A549 treated with AZD9567 at 1 μM for 4 hours (cell line): ENCODE results near the gene MAFG. TPM values are rescaled to one million over a fixed set of nuclear protein-coding genes. Genes with fewer than 3 reads are reported as not detected.

ENCODE experiments used
- total RNA-seq: library from RNA; stranded (reverse); fragments of 200-300 nt; extraction: Qiagen RNA extraction; gene quantifications from 5 replicates; pipeline ENCODE4 v1.2.3, GENCODE V29; 2022; ENCODE audit not compliant: insufficient read depth

The MAFG gene
- total RNA-seq = 22.5 to 38.3 TPM (median 33.1 TPM) in 5 replicates

GRCh38 chr17:81927653-81928543 is at the start of gene MAFG:
MAFG (minus strand) TSS chr17:81927735; CDS start chr17:81923185, 4,550 bp downstream.

DNA sequence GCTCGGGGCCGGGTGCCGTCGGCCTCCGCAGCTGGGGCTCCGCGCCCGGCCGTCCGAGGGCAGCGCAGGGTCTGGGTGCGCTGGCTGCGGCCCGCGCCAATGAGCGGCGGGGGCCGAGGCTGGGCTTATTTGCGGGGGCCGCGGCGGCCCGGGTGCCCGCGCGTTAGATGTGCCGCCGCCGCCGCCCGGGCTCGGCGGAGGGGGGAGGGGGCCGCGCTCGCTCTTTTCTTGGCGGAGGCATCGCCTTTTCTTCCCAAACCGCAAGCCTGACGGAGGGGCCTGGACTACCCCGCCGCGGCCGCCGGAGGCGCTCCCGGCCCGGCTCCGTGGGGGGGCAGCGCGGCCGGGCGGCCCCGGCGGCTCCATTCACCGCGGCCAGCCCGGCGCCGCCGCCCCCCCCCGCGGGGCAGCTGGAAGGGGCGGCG is 33.6 kb upstream of the MAFG start, which contains the start of gene NOTUM:
Gene NOTUM (minus strand): TSS at position 101 of the 425 bp plus-strand sequence. CDS start 278 bp downstream, outside the sequence.

DNA sequence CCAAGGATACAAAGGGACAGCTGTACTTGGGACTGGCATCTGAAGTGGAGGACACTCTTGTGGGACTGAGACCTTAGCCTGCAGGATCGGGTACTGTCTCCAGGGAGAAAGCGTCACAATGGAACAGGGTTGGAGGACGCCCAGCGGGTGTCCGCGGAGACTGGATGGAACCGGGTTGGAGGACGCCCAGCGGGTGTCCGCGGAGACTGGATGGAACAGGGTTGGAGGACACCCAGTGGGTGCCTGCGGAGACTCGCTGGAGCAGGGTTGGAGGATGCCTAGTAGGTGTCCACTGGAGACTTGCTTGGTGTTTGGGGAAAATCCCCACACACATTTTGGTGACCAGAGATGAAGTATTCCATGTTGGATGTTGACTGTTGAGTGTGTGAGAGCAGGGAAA is 19.7 kb upstream of the MAFG start, which contains the start of gene MYADML2:
Gene MYADML2 (minus strand): TSS at position 45 of the 400 bp plus-strand sequence. CDS start 5,492 bp downstream, outside the sequence.

DNA sequence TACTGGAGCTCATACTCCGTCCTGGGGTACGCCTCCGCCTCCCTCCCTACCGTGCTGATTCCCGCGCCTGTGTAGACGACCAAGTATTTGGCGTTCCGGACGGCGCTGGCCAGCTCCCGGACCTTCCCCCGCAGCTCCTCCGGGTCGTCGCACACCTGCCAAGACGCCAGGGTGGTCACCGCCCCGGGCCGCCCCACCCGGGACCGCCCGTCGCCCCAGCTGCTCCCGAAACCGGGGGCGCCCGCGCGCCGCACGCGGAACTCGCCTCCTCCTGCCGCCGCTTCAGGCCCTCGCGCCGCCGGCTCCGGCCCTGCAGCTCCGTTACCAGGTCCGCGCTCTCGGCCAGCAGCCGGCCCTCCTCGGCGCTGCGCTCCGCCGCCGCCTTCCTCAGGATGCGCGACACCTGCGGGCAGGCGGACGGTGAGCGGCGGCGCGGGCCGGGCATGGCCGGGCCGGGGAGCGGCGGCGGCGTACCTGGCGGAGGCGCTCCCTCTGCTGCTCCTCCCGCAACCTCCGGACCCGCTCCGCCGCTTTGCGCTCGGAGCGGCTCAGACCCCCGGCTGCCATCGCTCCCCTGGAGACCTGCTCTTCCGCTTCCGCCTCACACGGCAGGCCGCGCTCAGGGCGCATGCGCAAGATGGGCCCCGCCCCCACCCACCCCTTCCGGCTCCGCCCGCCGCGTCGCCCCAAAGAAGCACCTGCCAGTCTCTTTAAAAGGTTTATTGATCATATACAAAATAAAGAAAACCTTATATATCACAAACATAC is 9.8 kb downstream of the MAFG start, which contains the start of gene SIRT7:
Gene SIRT7 (minus strand): TSS at position 612 of the 768 bp plus-strand sequence. CDS start 45 bp downstream, at position 567.

DNA sequence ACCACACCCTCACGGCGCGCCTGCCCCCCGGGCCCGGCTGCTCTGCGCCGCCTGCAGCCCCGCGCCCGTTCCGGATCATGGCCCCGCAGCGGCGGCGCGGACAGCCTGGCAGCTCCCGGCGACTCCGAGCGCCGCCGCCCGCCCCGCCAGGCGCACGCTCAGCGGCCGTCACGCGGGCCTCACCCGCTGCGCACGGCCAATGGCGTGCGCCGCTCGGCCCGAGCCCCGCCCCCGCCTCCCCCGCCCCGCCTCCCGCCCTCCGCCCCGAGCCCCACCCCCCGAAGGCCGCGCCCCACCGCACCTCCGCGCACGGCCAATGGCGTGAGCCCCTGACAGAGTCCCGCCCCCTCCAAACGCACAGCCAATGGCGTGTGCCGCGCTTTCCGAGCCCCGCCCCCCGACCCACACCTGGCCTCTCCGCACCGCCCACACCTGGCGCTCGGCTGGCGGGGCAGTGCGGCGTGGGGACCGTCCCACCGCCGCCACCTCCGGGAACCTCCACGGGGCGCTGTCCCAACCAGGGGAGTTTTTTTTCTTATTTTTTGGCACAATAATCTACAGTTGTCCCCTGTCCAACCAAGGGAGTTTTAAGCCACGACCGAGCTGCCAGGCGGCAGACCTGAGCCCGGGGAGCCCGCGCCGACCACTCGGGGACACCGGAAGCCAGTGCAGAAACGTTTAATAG is 16.1 kb downstream of the MAFG start, which contains the start of gene PCYT2:
Gene PCYT2 (minus strand): TSS at position 123 of the 685 bp plus-strand sequence. CDS start 44 bp downstream, at position 79.

GRCh38 chr17:81902023-81902652 is 25.4 kb downstream of the MAFG start, which contains the start of gene NPB:
NPB (plus strand) TSS chr17:81902238; CDS start chr17:81902278, 40 bp downstream.

GRCh38 chr17:81870981-81871386 is 56.6 kb downstream of the MAFG start, which contains the start of gene ARHGDIA:
ARHGDIA (minus strand) TSS chr17:81871337; CDS start chr17:81869930, 1,407 bp downstream.

Other genes starting within 250 kb of the MAFG start
- 42.6 to 53.2 TPM (median 50.4 TPM) in 5 replicates for gene ARL16, start 243.9 kb downstream of the MAFG start, total RNA-seq
- gene HGS, start 243.7 kb downstream of the MAFG start, total RNA-seq = 127 to 213 TPM (median 208 TPM) in 5 replicates
- gene MRPL12, start 224.4 kb downstream of the MAFG start, total RNA-seq = 183 to 322 TPM (median 292 TPM) in 5 replicates
- 41.8 to 47.4 TPM (median 45.7 TPM) in 5 replicates for gene SLC25A10, start 215.5 kb downstream of the MAFG start, total RNA-seq
- 0.23 to 0.34 TPM (median 0.27 TPM) in 4 of 5 replicates, not detected in the other for gene GCGR, start 123.6 kb downstream of the MAFG start, total RNA-seq
- 94.0 to 106 TPM (median 105 TPM) in 5 replicates for gene MCRIP1, start 94.4 kb downstream of the MAFG start, total RNA-seq
- gene PPP1R27, start 92.7 kb downstream of the MAFG start, total RNA-seq = 0.26 to 0.38 TPM (median 0.29 TPM) in 3 of 5 replicates, not detected in the others
- 687 to 859 TPM (median 711 TPM) in 5 replicates for gene P4HB, start 67.2 kb downstream of the MAFG start, total RNA-seq
- 554 to 671 TPM (median 613 TPM) in 5 replicates for gene ARHGDIA, start 56.4 kb downstream of the MAFG start, total RNA-seq
- gene ALYREF, start 36.1 kb downstream of the MAFG start, total RNA-seq = 198 to 235 TPM (median 220 TPM) in 5 replicates
- gene ANAPC11, start 36.0 kb downstream of the MAFG start, total RNA-seq = 168 to 303 TPM (median 290 TPM) in 5 replicates
- gene NPB, start 25.5 kb downstream of the MAFG start, total RNA-seq = 0.28 to 0.60 TPM (median 0.49 TPM) in 4 of 5 replicates, not detected in the other
- 17.3 to 20.1 TPM (median 19.1 TPM) in 5 replicates for gene PCYT2, start 16.3 kb downstream of the MAFG start, total RNA-seq
- gene SIRT7, start 9.6 kb downstream of the MAFG start, total RNA-seq = 30.1 to 52.5 TPM (median 49.2 TPM) in 5 replicates
- gene PYCR1, start 9.6 kb upstream of the MAFG start, total RNA-seq = 80.7 to 124 TPM (median 87.4 TPM) in 5 replicates
- gene MYADML2, start 19.5 kb upstream of the MAFG start, total RNA-seq = not detected in 5 replicates
- 0.23 to 0.62 TPM (median 0.33 TPM) in 4 of 5 replicates, not detected in the other for gene NOTUM, start 33.5 kb upstream of the MAFG start, total RNA-seq
- gene ASPSCR1, start 49.9 kb upstream of the MAFG start, total RNA-seq = 20.2 to 29.6 TPM (median 27.4 TPM) in 5 replicates
- gene CENPX, start 95.1 kb upstream of the MAFG start, total RNA-seq = 163 to 207 TPM (median 195 TPM) in 5 replicates
- 7.8 to 17.0 TPM (median 14.7 TPM) in 5 replicates for gene LRRC45, start 95.6 kb upstream of the MAFG start, total RNA-seq
- gene RAC3, start 103.9 kb upstream of the MAFG start, total RNA-seq = 19.0 to 41.3 TPM (median 38.5 TPM) in 5 replicates
- 76.5 to 117 TPM (median 111 TPM) in 5 replicates for gene DCXR, start 110.0 kb upstream of the MAFG start, total RNA-seq
- 20.8 to 24.8 TPM (median 24.4 TPM) in 5 replicates for gene RFNG, start 124.1 kb upstream of the MAFG start, total RNA-seq
- gene GPS1, start 124.2 kb upstream of the MAFG start, total RNA-seq = 120 to 154 TPM (median 137 TPM) in 5 replicates
- gene DUS1L, start 138.1 kb upstream of the MAFG start, total RNA-seq = 74.1 to 147 TPM (median 143 TPM) in 5 replicates
- 91.1 to 158 TPM (median 149 TPM) in 5 replicates for gene FASN, start 170.5 kb upstream of the MAFG start, total RNA-seq